GM10266 (cell line): Measurements from ENCODE around the gene EPGN.
"Not testable (repeated sequence)": the region's sequence is repeated elsewhere in the genome, so short reads cannot be mapped to it uniquely, and the experiment has no call there.

Experiments
- DNase-seq: peaks from one replicate; pipeline ENCODE4 v3.0.0; 2012; ENCODE audit errors: extremely low spot score
- CTCF ChIP-seq: IDR thresholded peaks from 2 replicates; pipeline ENCODE4 v1.5.1; 2012; ENCODE audit warnings: mild to moderate bottlenecking, low read depth; ENCODE audit not compliant: control insufficient read depth, insufficient read depth; ENCODE audit errors: missing control alignments

EPGN gene

GRCh38 chr4:74331944-74332343 is 23.7 kb downstream of the EPGN start:
- TF ChIP-seq CTCF, result no peak
- DNase-seq, result no peak

- no peak for DNase-seq
- no peak for TF ChIP-seq CTCF
Measured at GRCh38 chr4:74334636-74335035, 26.4 kb downstream of the EPGN start.

GRCh38 chr4:74335341-74336021 is 27.2 kb downstream of the EPGN start:
- DNase-seq, result no peak
- TF ChIP-seq CTCF, result no peak

GRCh38 chr4:74338792-74339333 is 30.6 kb downstream of the EPGN start:
- DNase-seq, result no peak

GRCh38 chr4:74339501-74339900 is 31.2 kb downstream of the EPGN start:
- DNase-seq, result no peak
- no peak for TF ChIP-seq CTCF

More at GRCh38 chr4:74338792-74339333, 30.6 kb downstream of the EPGN start:
- TF ChIP-seq CTCF, result no peak

GRCh38 chr4:74340421-74340820 is 32.2 kb downstream of the EPGN start:
- not testable (repeated sequence) for DNase-seq

- no peak for DNase-seq
- TF ChIP-seq CTCF, result no peak
Measured at GRCh38 chr4:74344031-74344430, 35.8 kb downstream of the EPGN start.
